Astrocyte of the spinal cord (primary cell): ENCODE results near the gene BAIAP3.

Experiments used
- DNase-seq: peaks from one replicate; pipeline ENCODE4 v3.0.0; 2011; ENCODE audit warnings: low read depth, low spot score
- H3K4me3 ChIP-seq: 2 replicates; pipeline ENCODE4 v1.5.1; 2011; ENCODE audit warnings: low read depth, mild to moderate bottlenecking, low read length, moderate library complexity
- CTCF ChIP-seq: IDR thresholded peaks from 2 replicates; pipeline ENCODE4 v1.5.1; 2012; ENCODE audit warnings: low read depth, mild to moderate bottlenecking, low read length, inconsistent platforms
- in situ Hi-C: cut with HindIII; loops from 2 replicates; pipeline ENCODE4 v1.10.0; 2017; ENCODE audit warnings: low sequenced_read_pairs

Gene BAIAP3

GRCh38 chr16:1381612-1382406 is 48.4 kb downstream of the BAIAP3 start:
- DNase-seq = no peak
- no peak overlapping the region for H3K4me3 ChIP-seq
- in situ Hi-C loops = no loop called here
- no peak for TF ChIP-seq CTCF

GRCh38 chr16:1383556-1383955 is 50.1 kb downstream of the BAIAP3 start:
- no peak overlapping the region for H3K4me3 ChIP-seq
- TF ChIP-seq CTCF = no peak
- no peak for DNase-seq
- in situ Hi-C loops = no loop called here

- DNase-seq = no peak
- no peak overlapping the region for H3K4me3 ChIP-seq
- in situ Hi-C loops = no loop called here
- no peak for TF ChIP-seq CTCF
Observed at GRCh38 chr16:1385232-1385631, 51.8 kb downstream of the BAIAP3 start.

- no peak for TF ChIP-seq CTCF
- no peak overlapping the region for H3K4me3 ChIP-seq
- in situ Hi-C loops = no loop called here
- DNase-seq = no peak
Observed at GRCh38 chr16:1387331-1387730, 53.9 kb downstream of the BAIAP3 start.

- in situ Hi-C loops = no loop called here
- no peak for DNase-seq
- no peak for TF ChIP-seq CTCF
- no peak overlapping the region for H3K4me3 ChIP-seq
Observed at GRCh38 chr16:1389762-1390161, 56.3 kb downstream of the BAIAP3 start.

GRCh38 chr16:1390239-1390779 is 56.9 kb downstream of the BAIAP3 start:
- no peak for TF ChIP-seq CTCF
- DNase-seq = no peak
- H3K4me3 ChIP-seq = no peak overlapping the region
- in situ Hi-C loops = no loop called here
